GM19395 (cell line): Measurements from ENCODE around the gene RBMS1.
"Not testable (repeated sequence)": the region's sequence is repeated elsewhere in the genome, so short reads cannot be mapped to it uniquely, and the experiment has no call there.

Source experiments
- ATAC-seq: cut with Tn5 transposase; IDR thresholded peaks from one replicate; pipeline ENCODE4 v1.9.1; 2021; ENCODE audit warnings: mild to moderate bottlenecking, moderate library complexity; ENCODE audit not compliant: unreplicated experiment

RBMS1 gene

GRCh38 chr2:160367139-160367538 lies 126.5 kb downstream of the RBMS1 start:
- not testable (repeated sequence) for ATAC-seq

DNA sequence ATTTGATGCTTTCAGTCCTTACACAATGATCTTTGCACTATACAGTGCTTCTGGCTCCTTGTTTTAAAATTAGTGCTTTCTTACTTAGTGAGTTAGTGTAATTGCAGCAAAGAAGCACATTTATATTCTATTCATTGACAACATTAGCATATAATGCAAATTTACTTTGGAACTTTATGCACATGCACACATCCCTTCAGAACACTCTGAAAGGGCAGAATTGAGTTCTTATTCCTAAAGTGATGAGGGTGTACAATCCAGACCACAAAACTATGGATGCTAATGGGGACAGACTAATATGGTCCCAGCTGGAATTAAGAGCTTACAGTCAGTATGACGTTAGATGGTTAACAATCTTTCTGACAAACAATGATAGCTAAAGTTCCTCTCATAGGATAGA lies 127.1 kb downstream of the RBMS1 start:
- ATAC-seq, result no peak

- no peak for ATAC-seq
These were observed 127.8 kb downstream of the RBMS1 start for GRCh38 chr2:160365716-160366367.

- ATAC-seq, result no peak
These were observed 129.2 kb downstream of the RBMS1 start for GRCh38 chr2:160364364-160364763.

GRCh38 chr2:160363961-160364360 lies 129.6 kb downstream of the RBMS1 start:
- no peak for ATAC-seq

DNA sequence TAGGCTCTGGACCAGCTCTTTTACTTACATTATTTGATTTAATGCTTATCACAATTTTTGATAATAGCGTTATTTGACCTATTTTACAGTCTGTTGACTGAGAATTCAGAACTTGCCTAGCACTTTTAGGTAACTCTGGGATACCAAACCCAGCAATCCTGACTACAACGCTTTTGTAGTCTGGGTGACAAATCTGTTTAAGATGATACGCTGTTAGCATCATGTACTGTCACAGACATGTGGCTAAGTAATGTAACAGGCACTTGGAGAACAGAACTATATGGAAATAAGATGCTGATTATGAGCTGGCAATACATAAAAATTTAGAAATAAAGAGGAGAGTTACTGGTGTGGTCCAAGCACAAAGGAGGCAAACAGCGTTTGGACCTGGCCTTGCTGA lies 130.6 kb downstream of the RBMS1 start:
- no peak for ATAC-seq

DNA sequence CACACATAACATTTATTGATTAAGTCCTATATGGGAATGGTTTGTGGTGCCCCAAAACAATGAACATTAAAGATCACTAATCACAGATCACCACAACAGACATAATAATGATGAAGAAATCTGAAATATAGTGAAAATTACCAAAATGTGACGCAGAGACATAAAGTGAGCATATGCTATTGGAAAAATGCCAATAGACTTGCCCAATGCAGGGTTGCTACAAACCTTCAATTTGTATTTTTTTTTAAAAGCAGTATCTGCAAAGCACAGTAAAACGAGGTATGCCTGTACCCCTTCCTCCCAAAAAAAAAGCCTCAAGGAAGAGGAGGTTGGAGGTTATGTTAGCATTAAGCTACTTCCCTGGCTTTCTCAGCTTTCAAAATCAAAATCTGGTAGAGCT lies 131.1 kb downstream of the RBMS1 start:
- no peak for ATAC-seq

- ATAC-seq, result no peak
These were observed 131.6 kb downstream of the RBMS1 start for GRCh38 chr2:160362018-160362417.

- no peak for ATAC-seq
These were observed 133.4 kb downstream of the RBMS1 start for GRCh38 chr2:160360089-160360757.

DNA sequence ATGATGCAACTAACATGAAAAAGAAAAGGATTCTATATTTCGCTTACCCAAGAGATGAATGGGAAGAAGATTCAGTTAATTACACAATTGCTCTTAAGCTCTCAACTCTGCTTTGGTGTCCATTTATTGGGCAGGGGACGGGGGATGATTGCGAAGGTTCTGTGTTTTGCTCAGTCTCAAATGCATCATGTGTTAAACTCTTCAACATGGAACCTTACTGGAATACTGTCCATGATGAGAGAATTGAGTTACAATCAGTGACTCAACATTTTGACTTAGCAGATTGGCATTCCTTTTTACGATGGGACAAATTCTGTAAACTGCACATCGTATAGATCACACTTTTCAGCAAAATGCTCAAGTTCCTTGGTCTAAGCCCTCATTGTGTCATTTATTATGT lies 135.6 kb downstream of the RBMS1 start:
- ATAC-seq, result no peak

GRCh38 chr2:160356485-160356884 lies 137.1 kb downstream of the RBMS1 start:
- ATAC-seq, result no peak

- ATAC-seq, result no peak
These were observed 138.5 kb downstream of the RBMS1 start for GRCh38 chr2:160355080-160355479.

DNA sequence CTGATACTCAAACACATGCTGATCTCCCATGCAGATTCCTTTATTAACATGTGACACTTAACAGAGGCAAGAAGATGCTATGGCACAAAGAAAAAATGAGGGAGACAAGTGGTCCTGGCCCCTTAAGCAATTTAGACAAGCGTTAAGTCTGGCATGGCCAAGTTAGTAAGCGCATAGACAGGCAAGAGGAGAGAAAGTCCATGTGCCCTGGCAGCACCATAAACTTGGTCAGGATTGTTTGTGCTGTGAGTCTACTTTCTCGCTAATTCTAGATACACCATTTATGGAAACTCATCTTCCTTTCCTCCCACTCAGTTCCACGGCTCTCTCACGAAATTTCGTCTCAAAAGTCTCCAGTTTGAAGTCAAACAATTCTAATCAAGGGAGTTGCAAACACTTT lies 138.9 kb downstream of the RBMS1 start:
- no peak for ATAC-seq

DNA sequence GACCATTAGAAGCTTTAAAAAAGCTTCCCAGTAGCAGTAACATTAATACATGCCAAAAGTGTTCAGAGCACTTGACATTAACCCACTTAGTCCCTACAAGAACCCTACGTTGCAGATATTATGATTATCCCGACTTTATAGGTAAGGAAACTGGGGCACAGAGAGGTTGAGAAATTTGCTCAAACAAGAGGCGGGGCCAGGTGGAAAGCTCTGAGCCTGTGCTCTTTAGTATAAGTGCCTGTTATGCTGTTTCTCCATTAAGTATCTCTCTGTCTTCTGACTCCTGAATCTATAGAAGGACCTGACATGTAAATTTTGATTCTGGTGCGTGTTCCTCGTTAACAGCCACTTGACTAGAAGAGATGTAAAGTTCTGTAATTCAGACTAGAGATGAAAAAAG lies 139.8 kb downstream of the RBMS1 start:
- no peak for ATAC-seq

- no peak for ATAC-seq
These were observed 140.4 kb downstream of the RBMS1 start for GRCh38 chr2:160353166-160353565.

- ATAC-seq, result no peak
These were observed 141.1 kb downstream of the RBMS1 start for GRCh38 chr2:160352500-160352899.

DNA sequence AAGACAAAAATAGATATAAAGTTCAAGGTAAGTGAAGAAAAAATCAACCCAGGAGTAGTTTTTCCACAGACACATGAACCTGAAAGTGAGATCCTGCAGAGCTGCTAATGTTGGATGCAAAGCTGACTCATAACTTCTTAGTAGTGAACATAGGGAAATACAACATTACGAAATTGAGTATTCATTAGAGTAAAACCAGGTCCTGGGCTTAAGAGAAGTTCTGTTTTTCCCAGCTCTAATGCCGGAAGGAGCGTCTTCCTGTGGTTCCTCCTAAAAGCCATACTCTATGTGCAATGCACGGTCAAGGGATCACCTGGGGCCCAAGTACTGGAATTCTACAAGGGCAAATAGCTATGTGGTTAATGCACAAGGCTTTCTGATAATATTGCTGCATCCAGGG lies 141.7 kb downstream of the RBMS1 start:
- no peak for ATAC-seq

DNA sequence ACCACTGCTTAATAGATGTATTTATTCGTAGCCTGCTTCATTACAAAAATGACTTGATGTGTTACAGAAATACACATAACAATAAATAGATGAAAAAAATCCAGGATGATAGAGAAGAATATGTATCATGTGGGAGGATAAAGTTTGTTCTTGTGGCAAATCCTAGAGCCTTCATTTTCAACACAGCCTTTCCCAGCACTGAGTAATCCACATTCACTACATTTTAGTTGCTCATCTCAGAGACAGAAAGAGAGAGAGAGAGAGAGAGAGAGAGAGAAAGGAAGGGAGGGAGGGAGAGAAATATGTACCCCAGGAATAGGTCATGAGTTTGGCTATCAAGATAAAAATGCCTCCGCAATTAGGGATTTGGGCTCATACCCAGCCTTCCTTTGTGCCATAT lies 144.3 kb downstream of the RBMS1 start:
- no peak for ATAC-seq

DNA sequence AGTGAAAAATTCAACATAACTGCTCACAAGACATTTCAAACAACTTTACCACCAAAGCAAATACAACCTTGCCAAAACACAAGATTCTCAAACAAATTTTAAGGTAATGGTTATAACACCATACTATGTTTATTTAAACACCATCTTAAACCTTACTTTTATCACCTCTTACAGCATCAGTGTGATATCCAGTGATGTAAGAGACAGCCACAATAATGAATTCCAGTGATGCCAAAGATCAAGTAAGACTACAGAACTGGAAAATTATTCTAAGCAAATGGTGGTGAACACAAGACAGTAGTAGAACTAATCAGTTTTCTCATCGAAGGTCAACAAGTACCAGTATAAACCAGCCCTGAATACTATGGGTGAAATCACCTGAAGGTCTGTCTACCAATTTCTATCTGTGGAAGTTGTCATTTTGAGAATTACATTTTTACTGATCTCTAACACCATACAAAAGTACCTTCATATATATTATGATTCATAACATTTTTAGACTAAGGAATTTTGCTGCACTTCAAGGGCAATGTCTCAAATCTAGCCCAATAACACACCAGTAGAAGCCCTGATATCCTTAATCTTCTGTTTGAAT lies 146.2 kb downstream of the RBMS1 start:
- no peak for ATAC-seq

GRCh38 chr2:160345071-160345764 lies 148.4 kb downstream of the RBMS1 start:
- ATAC-seq, result no peak

GRCh38 chr2:160343404-160343803 lies 150.2 kb downstream of the RBMS1 start:
- ATAC-seq, result no peak

- no peak for ATAC-seq
These were observed 153.9 kb downstream of the RBMS1 start for GRCh38 chr2:160339726-160340125.
